Endothelial cell of umbilical vein (primary cell): ENCODE results near the gene KHK.

Experiments used
- CTCF ChIP-seq, 2 donors: IDR thresholded peaks; 1 replicate in 1 of 2; 2 replicates in 1 of 2; pipeline ENCODE4 v1.5.1; 2011; ENCODE audit warnings: low read length in 2 of 2, mild to moderate bottlenecking in 2 of 2, moderate library complexity in 2 of 2, control low read depth in 1 of 2, inconsistent platforms in 1 of 2, low read depth in 1 of 2; ENCODE audit not compliant: insufficient read depth in 1 of 2; ENCODE audit errors: extremely low read depth in 1 of 2
- EZH2 ChIP-seq: IDR thresholded peaks from 2 replicates; pipeline ENCODE4 v1.6.1; 2012; ENCODE audit warnings: borderline replicate concordance, low read depth, mild to moderate bottlenecking, moderate library complexity, low read length, inconsistent platforms; ENCODE audit not compliant: severe bottlenecking
- GATA2 ChIP-seq: IDR thresholded peaks from 2 replicates; pipeline ENCODE4 v1.7.0; 2011; ENCODE audit warnings: low read depth, mild to moderate bottlenecking, moderate library complexity, mixed read lengths, low read length; ENCODE audit not compliant: insufficient read length, insufficient read depth
- JUN ChIP-seq: IDR thresholded peaks from 2 replicates; pipeline ENCODE4 v1.6.1; 2011; ENCODE audit warnings: borderline replicate concordance, low read depth; ENCODE audit not compliant: insufficient read length, insufficient read depth
- MAX ChIP-seq: IDR thresholded peaks from 2 replicates; pipeline ENCODE4 v1.6.1; 2011; ENCODE audit not compliant: insufficient read depth, insufficient read length
- MYC ChIP-seq: IDR thresholded peaks from one replicate; pipeline ENCODE4 v1.6.1; 2011; ENCODE audit warnings: mild to moderate bottlenecking, low read depth, low read length
- POLR2A ChIP-seq: IDR thresholded peaks from 2 replicates; pipeline ENCODE4 v1.6.1; 2012; ENCODE audit warnings: low read depth, mild to moderate bottlenecking, control low read depth, low read length
- POLR2AphosphoS5 ChIP-seq: IDR thresholded peaks from 2 replicates; pipeline ENCODE4 v1.6.1; 2012; ENCODE audit warnings: low read depth, mild to moderate bottlenecking, control low read depth, low read length, moderate library complexity; ENCODE audit not compliant: insufficient read depth

- TF ChIP-seq EZH2, result no peak
- TF ChIP-seq CTCF (IDR thresholded peaks at IDR 0.05; ENCODE audit: extremely low read depth in 1 of 2, insufficient read depth in 1 of 2, low read depth in 1 of 2, low read length in 2 of 2), result no peak
- TF ChIP-seq GATA2, result no peak
- no peak for TF ChIP-seq POLR2AphosphoS5
- TF ChIP-seq MAX, result no peak
- TF ChIP-seq POLR2A, result no peak
- TF ChIP-seq JUN, result no peak
- TF ChIP-seq MYC, result no peak
Observed at GRCh38 chr2:27067385-27067784, 19.2 kb upstream of the KHK start.
